Measurements from ENCODE around the gene CSRP1.
"Not testable (repeated sequence)": the region's sequence is repeated elsewhere in the genome, so short reads cannot be mapped to it uniquely, and the experiment has no call there.

Gene CSRP1

GRCh38 chr1:201496296-201496690 is 10.6 kb downstream of the CSRP1 start:
- DNase-seq, result no peak

DNA sequence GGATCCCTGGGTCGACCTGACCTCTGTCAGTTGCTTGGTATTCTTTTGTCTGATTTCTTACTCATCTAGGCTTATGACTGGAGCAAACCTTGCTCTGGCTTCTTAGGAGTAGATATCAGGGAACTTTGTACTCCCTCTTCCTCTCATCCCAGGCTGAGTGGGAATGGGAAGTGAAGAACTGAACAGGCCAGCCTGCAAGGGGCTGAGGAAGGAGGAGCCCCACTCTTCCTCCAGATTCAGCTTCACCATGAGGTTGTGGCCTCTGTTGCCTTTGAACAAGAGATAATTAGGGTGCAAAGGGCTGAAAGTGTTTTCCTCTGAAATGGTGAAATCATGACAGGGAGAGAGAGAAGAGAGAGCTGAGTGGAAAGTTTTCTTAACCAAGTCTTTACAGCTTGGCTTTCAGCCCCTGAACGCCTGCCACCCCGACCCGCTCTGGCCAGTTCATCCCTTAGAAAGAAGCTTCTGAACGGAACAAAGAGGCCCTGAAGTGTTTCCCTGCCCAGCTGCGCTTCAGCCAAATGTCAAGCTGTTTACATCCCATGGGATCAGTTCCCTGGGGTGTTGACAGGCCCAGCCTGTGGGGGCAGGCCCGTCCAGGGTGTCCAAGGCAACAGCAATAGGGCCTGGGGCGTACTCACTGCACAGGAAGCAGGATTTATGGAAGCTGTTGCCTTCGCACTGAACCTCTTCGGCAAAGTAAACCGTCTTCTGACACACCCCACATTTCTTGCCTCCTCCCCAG is 11.2 kb downstream of the CSRP1 start:
- no peak for DNase-seq

GRCh38 chr1:201493757-201494617 is 12.9 kb downstream of the CSRP1 start:
- no peak for DNase-seq

- DNase-seq, result not testable (repeated sequence)
These were observed 13.8 kb downstream of the CSRP1 start for GRCh38 chr1:201493026-201493656.

DNA sequence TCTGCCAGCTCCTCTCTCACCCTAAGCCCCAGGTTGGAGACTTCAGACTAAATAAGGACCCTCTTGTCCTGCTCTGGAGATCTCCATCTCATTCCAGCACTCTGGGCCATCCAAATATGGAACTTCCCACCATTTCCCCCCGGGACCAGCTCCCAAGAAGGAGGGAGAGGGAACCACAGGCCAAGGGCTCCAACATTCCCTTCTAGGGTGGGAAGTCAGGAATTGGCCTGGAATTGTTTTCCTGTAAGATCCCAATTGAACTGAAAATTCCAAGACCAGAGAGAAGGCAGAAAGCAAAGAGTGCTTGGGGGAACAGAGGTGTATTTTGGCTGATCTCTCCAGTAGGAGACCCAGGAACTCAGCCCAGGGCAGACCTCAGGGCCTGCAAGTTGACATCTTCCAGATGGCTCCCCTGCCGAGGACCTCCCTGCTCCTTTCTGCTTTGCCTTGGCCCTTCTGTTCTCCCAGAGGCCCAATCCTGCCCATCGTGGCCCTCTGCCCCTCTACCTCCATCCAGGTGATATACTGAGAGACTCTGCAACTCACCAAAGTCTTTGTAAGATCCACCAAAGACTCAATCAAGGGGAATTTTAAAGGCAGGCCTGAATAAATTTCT is 14.9 kb downstream of the CSRP1 start:
- DNase-seq, result no peak

DNA sequence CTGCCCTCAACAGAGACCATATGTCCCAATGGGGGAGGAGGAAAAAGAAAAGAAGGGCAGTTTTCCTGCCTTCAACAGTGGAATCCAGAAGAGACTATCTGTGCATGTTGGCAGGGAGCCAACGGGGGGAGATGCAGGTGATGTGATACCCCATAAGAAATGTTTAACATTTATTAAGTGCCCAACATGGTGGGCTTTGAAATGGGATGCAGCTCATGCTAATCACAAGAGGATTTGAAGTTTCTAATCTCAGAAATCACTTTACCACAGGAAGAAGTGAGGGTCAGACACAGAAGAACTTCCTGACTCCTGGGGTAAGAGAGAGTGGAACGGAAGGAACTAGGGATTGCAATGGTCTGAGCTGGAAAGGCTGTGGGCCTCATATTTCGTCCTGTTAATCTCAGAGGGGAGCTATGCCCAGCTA is 16.2 kb downstream of the CSRP1 start:
- peak; percentile 58 for DNase-seq

DNA sequence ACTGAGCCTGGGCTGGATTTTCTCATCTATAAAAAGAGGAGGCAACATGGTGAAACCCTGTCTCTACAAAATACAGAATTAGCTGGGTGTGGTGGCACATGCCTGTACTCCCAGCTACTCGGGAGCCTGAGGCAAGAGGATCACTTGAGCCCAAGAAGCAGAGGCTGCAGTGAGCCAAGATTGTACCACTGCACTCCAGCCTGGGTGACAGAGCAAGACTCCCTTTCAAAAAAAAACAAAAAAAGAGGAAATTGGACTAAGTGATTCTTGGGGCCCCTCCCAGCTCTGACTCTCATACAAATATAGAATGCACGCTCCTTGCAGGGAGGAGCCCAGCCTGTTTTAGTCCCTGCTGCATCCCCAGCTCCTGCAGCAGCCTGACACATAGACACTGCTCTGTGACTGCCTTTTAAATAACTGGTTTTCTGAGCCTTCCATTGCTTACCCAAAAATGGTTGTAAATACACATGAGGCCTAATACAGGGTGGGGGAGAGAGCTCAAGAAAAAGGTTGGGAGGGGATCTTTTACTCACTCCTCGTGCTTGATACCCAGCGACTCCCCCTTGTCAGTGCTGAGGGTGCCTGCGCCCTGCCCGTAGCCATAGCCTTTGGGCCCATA is 17.2 kb downstream of the CSRP1 start:
- DNase-seq, result no peak

DNA sequence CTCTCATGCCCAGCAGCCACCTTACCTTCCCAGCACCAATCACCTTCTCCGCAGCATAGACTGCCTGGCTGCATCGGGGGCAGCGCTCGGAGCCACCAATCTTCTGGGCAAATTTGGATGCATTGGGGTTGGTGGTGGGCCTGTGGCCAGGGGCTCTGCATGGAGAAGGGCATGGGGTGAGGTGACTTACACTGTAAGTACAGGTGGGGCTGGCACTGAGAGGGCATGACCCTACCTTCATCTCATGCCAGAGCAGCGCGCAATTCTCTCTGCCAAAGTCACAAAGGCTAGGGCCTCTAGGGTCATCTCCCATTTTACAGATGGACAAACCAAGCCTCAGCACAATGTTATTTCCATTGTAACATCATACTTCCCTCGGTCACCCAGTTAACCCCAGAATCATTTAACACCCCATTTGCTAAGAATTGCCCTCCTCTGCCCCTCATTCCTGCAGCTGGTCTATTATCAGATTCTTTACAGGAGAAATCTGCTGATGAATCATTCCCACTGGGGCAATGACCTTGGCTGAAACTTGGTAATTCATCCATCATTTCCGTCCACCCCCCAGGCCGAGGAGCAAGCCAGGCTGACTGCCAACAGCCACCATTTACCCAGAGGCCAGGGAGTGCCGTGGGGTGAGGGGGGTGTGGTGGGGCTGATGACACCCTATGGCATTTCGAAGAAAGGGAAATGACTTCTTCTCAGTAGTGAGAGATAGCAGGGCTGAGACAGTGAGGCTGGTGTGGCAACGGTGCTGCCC is 17.9 kb downstream of the CSRP1 start:
- DNase-seq, result peak; percentile 99

DNA sequence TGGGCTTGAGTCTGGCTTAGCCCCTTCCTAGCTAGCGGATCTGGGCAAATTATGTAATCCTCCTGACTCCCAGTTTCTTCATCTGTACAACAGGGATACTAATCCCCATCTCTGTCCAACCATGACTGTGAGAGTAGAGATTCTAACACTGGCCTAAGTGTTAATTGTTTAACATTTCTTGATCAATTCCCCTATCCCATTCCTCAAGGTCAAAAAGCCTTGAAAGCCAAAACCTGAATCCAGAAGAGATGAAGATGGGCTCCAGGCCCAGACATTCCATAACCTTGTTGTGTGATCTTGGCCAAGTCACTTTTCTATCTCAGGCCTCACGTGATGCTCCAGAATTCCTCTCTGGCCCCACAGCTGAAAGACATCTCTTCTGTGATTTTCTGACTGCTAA is 19.2 kb downstream of the CSRP1 start:
- no peak for DNase-seq

DNA sequence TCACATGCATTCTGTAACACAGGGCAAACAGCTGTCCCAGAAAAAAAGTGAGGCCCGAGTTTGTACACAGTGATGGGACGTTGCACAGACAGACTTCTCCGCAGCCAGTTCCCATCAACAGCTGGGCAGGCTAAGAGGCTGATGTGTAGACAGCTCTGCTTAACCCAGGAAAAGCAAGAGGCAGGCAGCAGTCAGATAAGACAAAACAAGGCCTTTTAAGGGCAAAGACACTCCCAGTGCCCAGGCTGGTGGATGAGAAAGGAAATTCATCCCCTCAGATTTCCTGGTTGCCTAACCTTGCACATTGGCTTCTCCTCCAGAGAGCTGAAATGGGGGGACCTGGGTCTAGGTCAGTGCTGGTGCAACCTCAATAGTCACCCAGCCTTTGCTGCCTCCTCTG is 20.7 kb downstream of the CSRP1 start:
- no peak for DNase-seq

DNA sequence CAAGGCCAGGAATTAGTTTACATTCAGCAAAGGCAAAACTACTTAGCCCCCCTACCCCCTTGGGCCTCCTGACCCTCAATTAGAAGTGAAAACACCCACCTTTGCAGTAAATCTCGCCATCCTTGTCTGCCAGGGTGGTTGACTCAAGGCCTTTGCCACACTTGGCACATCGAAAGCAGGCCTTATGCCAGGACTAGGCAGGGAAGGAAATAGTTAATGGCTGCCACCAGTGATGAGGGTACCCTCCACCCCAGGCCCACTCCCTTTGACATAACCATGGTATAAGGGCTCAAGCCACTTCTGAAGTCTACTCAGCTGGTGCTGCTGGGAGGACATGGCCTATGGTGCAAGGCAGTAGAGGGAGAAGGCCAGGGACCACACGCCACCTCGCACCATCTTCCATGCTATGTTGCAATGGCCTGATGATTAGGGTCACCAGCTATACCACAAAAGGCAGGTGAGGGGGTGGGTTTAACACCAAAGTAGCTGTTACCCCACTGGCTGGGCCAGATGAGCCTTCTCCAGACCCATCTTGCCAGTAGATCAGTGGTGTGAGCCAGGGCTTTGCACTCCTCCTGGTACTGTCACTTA is 21.6 kb downstream of the CSRP1 start:
- DNase-seq, result no peak

GRCh38 chr1:201483373-201483949 is 23.5 kb downstream of the CSRP1 start:
- no peak for DNase-seq

DNA sequence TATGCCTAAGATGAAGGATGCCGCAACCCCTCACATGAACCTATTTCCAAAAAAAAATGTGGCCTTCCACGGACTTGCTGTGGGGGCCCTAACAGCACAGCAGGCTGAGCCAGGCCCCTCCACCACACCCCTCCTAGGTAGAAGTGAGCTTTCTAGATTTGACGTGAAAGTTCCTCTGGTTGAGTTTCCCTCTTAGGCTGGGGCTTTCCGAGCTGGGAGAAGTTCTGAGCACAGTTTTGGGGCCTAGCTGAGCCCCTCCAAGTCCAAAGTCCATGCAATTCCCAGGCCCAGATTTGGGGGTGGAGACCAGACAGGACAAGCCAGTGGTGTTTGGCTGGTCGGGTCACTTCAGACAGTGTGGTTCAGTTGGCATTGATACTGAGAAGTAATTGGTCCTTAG is 24.2 kb downstream of the CSRP1 start:
- DNase-seq, result no peak

DNA sequence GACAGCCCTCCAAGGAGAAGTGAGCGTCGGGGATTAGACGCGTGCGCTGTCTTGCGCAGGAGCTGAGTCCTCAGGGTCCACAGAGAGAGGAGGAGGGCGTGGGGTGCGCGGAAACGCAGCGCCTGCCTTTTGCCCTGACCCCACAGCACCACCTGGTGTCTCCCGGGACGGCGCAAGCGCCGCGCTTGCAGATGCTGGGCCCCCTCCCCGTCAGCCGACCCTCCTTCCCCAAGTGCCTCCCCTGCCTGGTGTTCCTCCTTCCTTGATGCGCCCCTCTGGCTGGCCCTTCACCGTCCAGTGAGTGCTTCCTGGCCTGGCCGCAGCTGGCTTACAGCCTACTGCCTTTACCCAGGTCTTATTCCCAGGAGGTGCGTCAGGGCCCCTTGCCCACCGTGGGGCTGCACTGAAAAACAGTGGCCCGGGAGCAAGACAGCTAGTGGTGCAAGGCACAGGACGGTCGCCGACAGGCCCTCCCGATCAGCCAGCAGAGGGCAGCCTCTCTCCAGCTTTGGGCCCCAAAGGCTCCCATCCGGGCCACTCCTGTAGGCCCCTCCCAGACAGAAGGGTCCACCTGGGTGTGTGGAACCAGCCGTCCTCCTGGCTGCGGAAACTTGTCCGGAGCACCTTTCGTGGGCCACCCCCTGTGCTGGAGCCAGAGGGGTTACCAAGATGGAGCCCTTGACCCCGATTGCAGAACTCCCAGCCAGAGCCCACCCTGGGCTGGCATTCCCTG is 25.0 kb downstream of the CSRP1 start:
- DNase-seq, result peak; percentile 74

DNA sequence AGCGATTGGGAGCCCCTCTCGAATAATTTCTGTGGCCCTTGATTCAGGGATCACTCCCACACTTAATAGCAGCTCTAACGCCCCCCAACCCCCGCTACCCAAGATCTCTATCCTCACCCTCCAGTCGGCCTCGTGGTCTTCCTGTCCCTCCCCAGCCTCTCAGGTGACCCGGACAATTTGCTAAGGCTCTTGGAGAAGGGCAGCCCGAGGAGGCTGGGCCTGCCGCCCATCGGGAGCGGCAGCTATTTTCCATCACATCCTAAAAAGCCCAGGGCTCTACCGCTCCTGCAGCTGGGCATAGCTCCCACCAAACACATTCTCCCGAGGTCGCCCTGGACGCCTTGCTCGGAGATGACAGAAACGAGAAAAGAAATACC is 25.9 kb downstream of the CSRP1 start:
- no peak for DNase-seq

DNA sequence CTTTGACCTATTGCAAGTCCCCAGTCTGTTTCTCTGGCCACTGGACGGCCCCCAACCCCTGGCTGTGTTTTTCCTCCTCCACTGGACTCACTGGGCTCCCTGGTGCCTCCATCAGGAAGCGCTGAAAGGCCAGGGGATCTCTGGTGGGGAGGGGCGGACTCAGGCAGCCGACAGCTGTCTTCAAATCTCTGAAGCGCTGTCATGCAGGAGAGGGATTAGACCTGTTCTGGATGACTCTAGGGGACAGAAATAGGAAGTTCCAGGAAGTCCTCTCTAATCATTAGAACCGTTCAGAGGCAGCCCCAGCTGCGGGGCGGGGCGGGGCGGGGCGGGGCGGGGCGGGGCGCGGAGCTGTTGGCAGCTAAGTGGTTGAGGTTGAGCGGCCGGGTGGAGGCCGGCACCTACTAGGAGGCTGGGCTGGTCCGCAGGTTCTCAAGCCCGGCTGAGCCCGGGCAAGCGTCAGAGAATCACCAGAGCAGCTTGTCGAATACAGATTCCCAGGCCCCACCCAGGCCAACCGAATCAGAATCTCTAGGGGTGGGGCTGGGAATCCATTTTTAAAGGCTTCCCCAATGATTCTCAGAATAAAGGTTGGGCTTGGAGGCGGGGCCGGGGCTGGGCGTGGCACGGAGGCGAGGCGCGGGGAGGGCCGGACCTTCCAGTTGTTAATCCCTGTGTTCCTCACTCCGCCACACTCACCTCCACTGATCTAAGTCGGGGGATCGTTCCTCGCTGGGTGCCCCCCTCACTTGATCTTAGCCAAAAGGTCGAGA is 26.5 kb downstream of the CSRP1 start:
- peak; percentile 68 for DNase-seq

GRCh38 chr1:201479201-201479730 is 27.7 kb downstream of the CSRP1 start:
- no peak for DNase-seq

GRCh38 chr1:201478666-201479065 is 28.3 kb downstream of the CSRP1 start:
- not testable (repeated sequence) for DNase-seq

- peak; percentile 52 for DNase-seq
These were observed 30.1 kb downstream of the CSRP1 start for GRCh38 chr1:201476670-201477344.

Data from EL (cell line).